Epithelial cell of proximal tubule (primary cell): Measurements from ENCODE around the gene ACTL6A. TPM values are rescaled to one million over a fixed set of nuclear protein-coding genes. Genes with fewer than 3 reads are reported as not detected.

Experiments
- DNase-seq: peaks from one replicate; pipeline ENCODE4 v3.0.0-alpha.2; 2011; ENCODE audit warnings: low read depth
- H3K4me3 ChIP-seq: 2 replicates; pipeline ENCODE4 v1.5.1; 2011; ENCODE audit warnings: low read depth, mild to moderate bottlenecking, low read length
- total RNA-seq: library from RNA; depleted of rRNA; stranded (reverse); fragments of >200 nt; gene quantifications from 2 replicates; pipeline ENCODE4 v1.2.3, GENCODE V29; 2015
- TF ChIP-seq, protein P1 (sequence below): conservative IDR thresholded peaks from 2 replicates; pipeline ENCODE4 v1.5.1; 2012; ENCODE audit warnings: low read depth, mild to moderate bottlenecking, low read length

ACTL6A gene
- total RNA-seq, 1 donor from 2014 or later, result 134 TPM

- TF ChIP-seq, protein P1, sequence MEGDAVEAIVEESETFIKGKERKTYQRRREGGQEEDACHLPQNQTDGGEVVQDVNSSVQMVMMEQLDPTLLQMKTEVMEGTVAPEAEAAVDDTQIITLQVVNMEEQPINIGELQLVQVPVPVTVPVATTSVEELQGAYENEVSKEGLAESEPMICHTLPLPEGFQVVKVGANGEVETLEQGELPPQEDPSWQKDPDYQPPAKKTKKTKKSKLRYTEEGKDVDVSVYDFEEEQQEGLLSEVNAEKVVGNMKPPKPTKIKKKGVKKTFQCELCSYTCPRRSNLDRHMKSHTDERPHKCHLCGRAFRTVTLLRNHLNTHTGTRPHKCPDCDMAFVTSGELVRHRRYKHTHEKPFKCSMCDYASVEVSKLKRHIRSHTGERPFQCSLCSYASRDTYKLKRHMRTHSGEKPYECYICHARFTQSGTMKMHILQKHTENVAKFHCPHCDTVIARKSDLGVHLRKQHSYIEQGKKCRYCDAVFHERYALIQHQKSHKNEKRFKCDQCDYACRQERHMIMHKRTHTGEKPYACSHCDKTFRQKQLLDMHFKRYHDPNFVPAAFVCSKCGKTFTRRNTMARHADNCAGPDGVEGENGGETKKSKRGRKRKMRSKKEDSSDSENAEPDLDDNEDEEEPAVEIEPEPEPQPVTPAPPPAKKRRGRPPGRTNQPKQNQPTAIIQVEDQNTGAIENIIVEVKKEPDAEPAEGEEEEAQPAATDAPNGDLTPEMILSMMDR, result no peak
- DNase-seq, result no peak
- no peak overlapping the region for H3K4me3 ChIP-seq
These were observed 11.2 kb upstream of the ACTL6A start for GRCh38 chr3:179551349-179552105.

GRCh38 chr3:179558742-179559364 is 3.9 kb upstream of the ACTL6A start:
- DNase-seq, result no peak
- no peak overlapping the region for H3K4me3 ChIP-seq
- TF ChIP-seq, protein P1, result peak; percentile 93

DNA sequence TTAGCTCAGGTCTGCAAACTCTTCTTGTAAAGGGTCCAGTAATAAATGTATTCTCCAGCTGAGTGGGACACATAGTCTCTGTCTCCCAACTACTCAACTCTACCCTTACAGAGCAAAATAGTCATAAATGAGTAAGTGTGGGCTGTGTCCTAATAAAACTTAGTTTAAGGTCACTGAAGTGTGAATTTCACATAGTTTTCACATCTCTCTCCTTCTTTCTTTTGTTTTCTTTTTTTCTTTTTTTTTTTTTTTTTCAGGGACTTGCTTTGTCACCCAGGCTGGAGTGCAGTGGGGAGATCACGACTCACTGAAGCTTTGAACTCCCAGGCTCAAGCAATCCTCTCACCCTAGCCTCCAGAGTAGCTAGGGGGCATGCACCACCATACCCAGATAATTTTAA is 1.9 kb upstream of the ACTL6A start:
- TF ChIP-seq, protein P1, result no peak
- DNase-seq, result no peak
- H3K4me3 ChIP-seq, result no peak overlapping the region

DNA sequence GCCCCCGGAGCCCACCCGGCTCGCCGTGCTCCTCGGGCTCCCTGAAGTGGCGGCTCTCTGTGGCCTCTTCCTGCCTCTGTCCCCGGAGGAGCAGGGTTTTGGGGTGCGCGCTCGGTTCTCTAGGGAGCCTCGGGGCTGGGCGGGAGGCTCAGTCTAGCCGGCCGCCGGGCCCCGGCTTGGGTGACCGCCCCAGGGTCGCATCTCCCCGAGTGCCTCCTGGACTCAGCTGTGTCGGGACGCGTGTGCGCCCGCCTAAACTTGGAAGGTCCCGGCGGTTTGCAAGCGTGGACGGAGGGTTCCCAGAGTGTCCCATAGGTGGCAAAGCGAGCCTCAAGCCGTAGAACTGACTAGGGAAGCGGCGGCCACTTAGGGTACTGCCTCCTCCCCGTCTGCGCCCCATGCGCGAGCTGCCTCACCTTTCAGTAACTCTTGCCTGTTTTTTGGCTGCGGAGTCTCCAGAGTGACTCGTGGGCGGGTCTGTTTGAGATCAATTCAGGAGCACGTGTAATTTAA is 601 bp downstream of the ACTL6A start:
- DNase-seq, result no peak
- TF ChIP-seq, protein P1, result peak; percentile 44
- H3K4me3 ChIP-seq, result peak overlapping the region; percentile 90

GRCh38 chr3:179565496-179565895 is 2.8 kb downstream of the ACTL6A start:
- TF ChIP-seq, protein P1, result no peak
- DNase-seq, result no peak
- H3K4me3 ChIP-seq, result no peak overlapping the region

DNA sequence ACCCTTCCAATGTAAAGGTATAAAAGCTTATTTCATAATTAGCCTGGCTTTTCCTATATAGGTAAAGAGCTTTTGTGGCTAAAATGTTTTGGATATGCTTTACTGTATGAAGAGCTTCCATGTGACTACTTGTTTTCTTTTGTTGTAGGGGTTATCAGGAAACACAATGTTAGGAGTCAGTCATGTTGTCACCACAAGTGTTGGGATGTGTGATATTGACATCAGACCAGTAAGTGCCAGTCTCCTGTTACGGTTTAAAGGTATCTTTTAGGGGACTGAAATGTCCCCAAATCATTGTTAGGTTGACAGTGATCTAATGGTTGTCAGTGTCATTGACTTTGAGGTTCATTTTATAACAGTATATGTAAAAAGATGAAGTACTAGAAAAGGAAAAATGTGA is 18.3 kb downstream of the ACTL6A start:
- H3K4me3 ChIP-seq, result no peak overlapping the region
- DNase-seq, result no peak
- TF ChIP-seq, protein P1, result no peak

DNA sequence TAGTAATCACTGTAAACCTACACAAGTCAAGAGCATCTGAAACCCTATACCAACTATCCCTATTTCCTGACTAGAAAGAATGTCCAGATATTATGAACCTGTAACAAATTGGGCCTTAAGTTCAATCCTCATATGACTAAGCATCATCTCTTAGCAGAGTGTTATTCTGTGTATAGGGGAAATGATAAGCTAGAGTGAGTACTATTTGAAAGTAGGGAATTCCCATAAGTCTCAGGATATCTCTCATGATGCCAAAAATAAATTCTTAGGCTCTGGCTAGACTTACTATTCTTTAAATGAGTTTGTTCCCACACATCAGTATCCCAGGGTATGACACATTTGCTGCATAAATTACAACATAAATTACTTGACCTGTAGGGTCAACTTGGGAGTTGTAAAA is 26.4 kb downstream of the ACTL6A start:
- DNase-seq, result no peak
- TF ChIP-seq, protein P1, result no peak
- H3K4me3 ChIP-seq, result no peak overlapping the region
